Mesenchymal stem cell (in vitro differentiated cells and primary cell): ENCODE measurements around the gene PSMA6.

Experiments
- DNase-seq: peaks from one replicate; pipeline ENCODE4 v3.0.0-alpha.2; 2013
- H2AFZ ChIP-seq: one replicate; pipeline ENCODE4 v1.6.1; 2013; ENCODE audit warnings: low read depth, mild to moderate bottlenecking, control low read depth, inconsistent platforms, low read length, moderate library complexity
- H2AK5ac ChIP-seq: 2 replicates; pipeline ENCODE4 v1.6.1; 2013; ENCODE audit warnings: low read length, moderate library complexity, mild to moderate bottlenecking, inconsistent platforms; ENCODE audit not compliant: severe bottlenecking
- H2BK120ac ChIP-seq: one replicate; pipeline ENCODE4 v1.6.1; 2013; ENCODE audit warnings: low read depth, mild to moderate bottlenecking, inconsistent platforms, low read length, moderate library complexity
- H2BK12ac ChIP-seq, 2 experiments: one replicate each; pipeline ENCODE4 v1.6.1; 2013; ENCODE audit warnings: inconsistent platforms in 2 of 2, low read length in 2 of 2, mild to moderate bottlenecking in 2 of 2, moderate library complexity in 2 of 2, control low read depth in 1 of 2
- H2BK15ac ChIP-seq: one replicate; pipeline ENCODE4 v1.6.1; 2013; ENCODE audit warnings: mild to moderate bottlenecking, low read depth, inconsistent platforms; ENCODE audit not compliant: poor library complexity, severe bottlenecking
- H2BK5ac ChIP-seq: 2 replicates; pipeline ENCODE4 v1.6.1; 2013; ENCODE audit warnings: low read depth, mild to moderate bottlenecking, low read length, control low read depth, inconsistent platforms; ENCODE audit not compliant: poor library complexity, severe bottlenecking
- H3K14ac ChIP-seq, 2 experiments: one replicate each; pipeline ENCODE4 v1.6.1; 2013; ENCODE audit warnings: inconsistent platforms in 2 of 2, low read length in 2 of 2, control low read depth in 1 of 2, mild to moderate bottlenecking in 1 of 2, moderate library complexity in 1 of 2
- H3K18ac ChIP-seq, 2 experiments: one replicate each; pipeline ENCODE4 v1.6.1; 2013; ENCODE audit warnings: inconsistent platforms in 2 of 2, low read length in 2 of 2, control low read depth in 1 of 2, low read depth in 1 of 2, mild to moderate bottlenecking in 1 of 2
- H3K23ac ChIP-seq, 2 experiments: one replicate each; pipeline ENCODE4 v1.6.1; 2013; ENCODE audit warnings: inconsistent platforms in 2 of 2, low read length in 2 of 2, mild to moderate bottlenecking in 2 of 2, moderate library complexity in 2 of 2, control low read depth in 1 of 2
- H3K27ac ChIP-seq: 2 replicates; pipeline ENCODE4 v1.5.1; 2013; ENCODE audit warnings: mild to moderate bottlenecking, moderate library complexity, low read length, control low read depth, inconsistent platforms; ENCODE audit not compliant: poor library complexity, severe bottlenecking
- H3K27me3 ChIP-seq, 2 experiments: 2 replicates each; pipeline versions ENCODE4 v1.6.1 to v1.7.0; 2013; ENCODE audit warnings: low read length in 2 of 2, mild to moderate bottlenecking in 2 of 2, moderate library complexity in 2 of 2, control low read depth in 1 of 2, inconsistent platforms in 1 of 2; ENCODE audit not compliant: control insufficient read depth in 1 of 2, insufficient read depth in 1 of 2
- H3K36me3 ChIP-seq, 2 experiments: 2 replicates each; pipeline versions ENCODE4 v1.6.1 to v1.7.0; 2013; ENCODE audit warnings: low read length in 2 of 2, control low read depth in 1 of 2, inconsistent platforms in 1 of 2, low read depth in 1 of 2, mild to moderate bottlenecking in 1 of 2; ENCODE audit not compliant: insufficient read depth in 2 of 2, control insufficient read depth in 1 of 2
- H3K4ac ChIP-seq, 2 experiments: one replicate each; pipeline ENCODE4 v1.6.1; 2013; ENCODE audit warnings: inconsistent platforms in 2 of 2, low read length in 2 of 2, mild to moderate bottlenecking in 2 of 2, moderate library complexity in 2 of 2, control low read depth in 1 of 2, low read depth in 1 of 2
- H3K4me1 ChIP-seq: 2 replicates; pipeline ENCODE4 v1.6.1; 2013; ENCODE audit warnings: low read depth, low read length, control low read depth; ENCODE audit not compliant: control insufficient read depth, insufficient read depth
- H3K4me2 ChIP-seq: 2 replicates; pipeline ENCODE4 v1.6.1; 2013; ENCODE audit warnings: low read length, mild to moderate bottlenecking, inconsistent platforms; ENCODE audit not compliant: poor library complexity, severe bottlenecking
- H3K4me3 ChIP-seq, 2 experiments: 2 replicates each; pipeline versions ENCODE4 v1.5.1 to v1.7.0; 2013; ENCODE audit warnings: low read length in 2 of 2, mild to moderate bottlenecking in 2 of 2, control low read depth in 1 of 2, low read depth in 1 of 2; ENCODE audit not compliant: insufficient read depth in 1 of 2
- H3K79me1 ChIP-seq: replicated peaks from 2 replicates; pipeline ENCODE4 v1.6.1; 2013; ENCODE audit warnings: mild to moderate bottlenecking, control low read depth, low read length, inconsistent platforms; ENCODE audit not compliant: poor library complexity, severe bottlenecking
- H3K9ac ChIP-seq: 2 replicates; pipeline ENCODE4 v1.7.0; 2013; ENCODE audit warnings: mild to moderate bottlenecking, low read length, moderate library complexity
- H3K9me3 ChIP-seq: 2 replicates; pipeline ENCODE4 v1.7.0; 2013; ENCODE audit warnings: mild to moderate bottlenecking, low read length; ENCODE audit not compliant: control insufficient read depth
- H4K8ac ChIP-seq: one replicate; pipeline ENCODE4 v1.6.1; 2013; ENCODE audit warnings: inconsistent platforms, mild to moderate bottlenecking, low read length, moderate library complexity
- H4K91ac ChIP-seq: one replicate; pipeline ENCODE4 v1.6.1; 2013; ENCODE audit warnings: mild to moderate bottlenecking, low read length, inconsistent platforms
- WGBS: methylation state at CpG from one replicate; pipeline ENCODE4 v1.1.7; 2013; ENCODE audit warnings: mixed read lengths; 5-methylcytosine and 5-hydroxymethylcytosine counted together

Gene PSMA6

GRCh38 chr14:35339761-35340406 is 47.7 kb downstream of the PSMA6 start:
- H2BK120ac ChIP-seq: no peak overlapping the region
- no peak overlapping the region for H3K23ac ChIP-seq
- H3K4me3 ChIP-seq: no peak overlapping the region
- H4K8ac ChIP-seq: peak overlapping the region; percentile 68
- no peak overlapping the region for H3K9ac ChIP-seq
- no peaks in the 10 kb centered on the region for H3K27me3 ChIP-seq
- H3K79me1 ChIP-seq: no peaks in the 10 kb centered on the region
- H3K9me3 ChIP-seq: no peaks in the 10 kb centered on the region
- H2BK5ac ChIP-seq: no peak overlapping the region
- 78% methylated on average over 11 of the region's 12 CpGs for WGBS
- H3K14ac ChIP-seq: peak overlapping the region in 1 of 2 experiments; percentile 68
- H2AFZ ChIP-seq: peak overlapping the region; percentile 29
- peak overlapping the region in 1 of 2 experiments; percentile 13 for H3K4ac ChIP-seq
- H2BK12ac ChIP-seq: peak overlapping the region in 1 of 2 experiments; percentile 45
- no peak overlapping the region for H3K27ac ChIP-seq
- H2AK5ac ChIP-seq: no peak overlapping the region
- peak overlapping the region; percentile 91 for H2BK15ac ChIP-seq
- peak overlapping the region; percentile 52 for H4K91ac ChIP-seq
- no peak for DNase-seq
- no peak overlapping the region for H3K4me2 ChIP-seq
- H3K36me3 ChIP-seq: no peaks in the 10 kb centered on the region
- peaks cover 38% of the 10 kb centered on the region for H3K4me1 ChIP-seq
- H3K18ac ChIP-seq: peak overlapping the region; percentile 37 to 47

GRCh38 chr14:35340616-35341453 is 48.7 kb downstream of the PSMA6 start:
- no peak overlapping the region for H2AK5ac ChIP-seq
- H2BK5ac ChIP-seq: no peak overlapping the region
- no peak overlapping the region for H3K23ac ChIP-seq
- H3K4me3 ChIP-seq: no peak overlapping the region
- H3K79me1 ChIP-seq: no peaks in the 10 kb centered on the region
- H3K27me3 ChIP-seq: no peaks in the 10 kb centered on the region
- no peaks in the 10 kb centered on the region for H3K36me3 ChIP-seq
- H4K8ac ChIP-seq: peak overlapping the region; percentile 39
- H2AFZ ChIP-seq: no peak overlapping the region
- H2BK15ac ChIP-seq: no peak overlapping the region
- H3K4ac ChIP-seq: peak overlapping the region in 1 of 2 experiments; percentile 29
- peak overlapping the region in 1 of 2 experiments; percentile 85 for H3K14ac ChIP-seq
- peak overlapping the region; percentile 12 for H2BK120ac ChIP-seq
- no peaks in the 10 kb centered on the region for H3K9me3 ChIP-seq
- peak overlapping the region; percentile 25 to 44 for H3K18ac ChIP-seq
- H3K27ac ChIP-seq: no peak overlapping the region
- 91% methylated on average over 14 of the region's 14 CpGs for WGBS
- no peak overlapping the region for H3K9ac ChIP-seq
- peak overlapping the region; percentile 44 to 97 for H2BK12ac ChIP-seq
- peaks cover 35% of the 10 kb centered on the region for H3K4me1 ChIP-seq
- H3K4me2 ChIP-seq: no peak overlapping the region
- no peak for DNase-seq
- H4K91ac ChIP-seq: peak overlapping the region; percentile 14

DNA sequence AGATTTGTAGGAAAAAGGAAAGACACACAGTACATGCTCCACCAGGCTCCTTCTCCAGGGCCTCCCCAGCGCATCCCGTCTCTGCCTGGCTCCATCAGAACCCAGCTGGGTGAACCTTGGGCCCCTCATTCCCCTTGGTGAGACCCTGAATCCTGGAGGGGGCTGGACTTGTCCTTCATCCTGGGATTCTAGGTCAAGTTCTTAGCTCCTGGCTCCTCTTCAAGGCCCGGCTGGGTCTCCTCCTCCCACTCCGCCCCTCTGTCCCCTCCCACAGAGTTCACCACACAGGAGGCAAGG is 49.2 kb downstream of the PSMA6 start:
- Histone ChIP-seq H3K18ac (peak overlapping the region; percentile 25 to 44), H2BK5ac (no peak overlapping the region), H2BK12ac (peak overlapping the region in 1 of 2 experiments; percentile 97), H4K8ac (peak overlapping the region; percentile 39), H2AFZ (no peak overlapping the region), H3K9me3 (no peaks in the 10 kb centered on the region), H3K27ac (no peak overlapping the region), H3K79me1 (no peaks in the 10 kb centered on the region), H3K4me2 (no peak overlapping the region), H3K27me3 (no peaks in the 10 kb centered on the region), H2AK5ac (no peak overlapping the region), H3K9ac (no peak overlapping the region), H4K91ac (no peak overlapping the region), H3K4ac (peak overlapping the region; percentile 3 to 29), H3K4me3 (no peak overlapping the region), H3K36me3 (no peaks in the 10 kb centered on the region), H3K14ac (no peak overlapping the region), H3K23ac (no peak overlapping the region), H3K4me1 (peaks cover 34% of the 10 kb centered on the region), H2BK120ac (peak overlapping the region; percentile 12), H2BK15ac (no peak overlapping the region)
- DNase-seq: no peak
- 71% methylated on average over 4 of the region's 4 CpGs for WGBS

DNA sequence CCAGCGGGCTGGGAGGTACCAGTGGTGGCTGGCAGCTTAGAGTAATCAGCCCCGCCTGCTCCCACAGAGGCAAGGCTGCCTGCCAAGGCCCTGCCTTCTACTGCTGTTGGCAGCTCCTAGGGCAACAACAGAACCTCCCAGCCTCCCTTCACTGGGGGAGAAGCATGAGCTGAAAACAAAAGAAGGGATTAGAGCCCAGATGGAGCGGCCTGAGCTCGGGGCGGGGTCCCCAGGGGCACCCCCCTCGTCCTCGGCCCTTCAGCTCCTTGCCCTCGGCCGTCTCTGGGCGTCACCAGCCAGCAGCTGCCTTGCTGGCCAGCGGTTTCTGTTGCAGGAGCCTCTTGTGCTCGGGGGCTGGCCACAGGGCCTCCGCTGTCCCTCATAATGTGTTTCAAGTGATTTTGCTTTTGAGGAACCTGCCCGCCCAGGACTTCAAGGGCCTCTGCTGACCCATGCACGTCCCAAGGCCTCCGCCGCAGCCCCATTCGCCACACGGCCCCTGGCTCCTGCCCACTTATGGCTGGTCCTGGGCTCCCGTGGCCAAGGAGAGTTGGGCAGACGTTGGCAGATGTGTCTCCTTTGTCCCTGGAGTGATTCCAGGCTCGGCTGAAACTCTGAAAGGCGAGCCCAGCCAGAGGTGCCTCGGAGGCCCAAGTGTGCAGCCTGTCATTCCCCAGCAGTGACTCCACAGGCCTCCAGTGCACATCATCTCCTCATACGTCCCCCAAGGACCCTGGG is 49.7 kb downstream of the PSMA6 start:
- H3K23ac ChIP-seq: no peak overlapping the region
- no peaks in the 10 kb centered on the region for H3K9me3 ChIP-seq
- peak overlapping the region; percentile 81 for H3K9ac ChIP-seq
- peak overlapping the region; percentile 58 for H4K8ac ChIP-seq
- peak overlapping the region; percentile 54 to 97 for H2BK12ac ChIP-seq
- H3K4me1 ChIP-seq: peaks cover 28% of the 10 kb centered on the region
- peak overlapping the region in 1 of 2 experiments; percentile 53 for H3K14ac ChIP-seq
- H2BK120ac ChIP-seq: no peak overlapping the region
- no peak overlapping the region for H2AFZ ChIP-seq
- no peaks in the 10 kb centered on the region for H3K79me1 ChIP-seq
- peak overlapping the region; percentile 35 to 44 for H3K18ac ChIP-seq
- H2AK5ac ChIP-seq: peak overlapping the region; percentile 2
- H3K4ac ChIP-seq: peak overlapping the region; percentile 4 to 35
- H2BK15ac ChIP-seq: peak overlapping the region; percentile 60
- no peak overlapping the region for H3K27ac ChIP-seq
- 82% methylated on average over 25 of the region's 25 CpGs for WGBS
- H2BK5ac ChIP-seq: no peak overlapping the region
- no peaks in the 10 kb centered on the region for H3K27me3 ChIP-seq
- no peak overlapping the region for H3K4me2 ChIP-seq
- H4K91ac ChIP-seq: peak overlapping the region; percentile 59
- H3K4me3 ChIP-seq: peak overlapping the region in 1 of 2 experiments; percentile 64
- DNase-seq: peak; percentile 60
- no peaks in the 10 kb centered on the region for H3K36me3 ChIP-seq
